ENCODE results near the gene ETV6. TPM values are rescaled to one million over a fixed set of nuclear protein-coding genes. Genes with fewer than 3 reads are reported as not detected.
"Not testable (repeated sequence)": the region's sequence is repeated elsewhere in the genome, so short reads cannot be mapped to it uniquely, and the experiment has no call there.

The ETV6 gene
- total RNA-seq, 1 donor from 2014 or later = 14.7 TPM

DNA sequence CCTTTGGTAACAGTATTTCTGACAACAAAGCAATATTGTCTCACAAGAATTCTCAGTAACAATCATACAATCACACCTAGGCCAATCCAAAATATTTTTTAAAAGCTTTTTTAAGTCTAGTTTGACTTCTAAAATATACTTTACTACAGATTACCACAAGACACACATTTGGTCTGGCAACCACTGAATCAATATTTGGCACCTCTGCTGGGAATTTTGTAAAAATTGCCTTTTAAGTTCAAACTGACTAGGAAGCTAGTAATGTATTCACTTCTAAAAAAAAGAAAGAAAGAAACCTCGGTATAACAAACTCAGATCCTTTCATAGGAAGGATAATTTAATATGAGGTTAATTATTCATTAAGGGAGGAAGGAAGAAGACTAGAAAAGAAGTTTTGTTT, 18.2 kb upstream of the ETV6 start:
- Histone ChIP-seq H3K27me3 (no peaks in the 10 kb centered on the region), H3K9me3 (no peaks in the 10 kb centered on the region), H3K36me3 (no peaks in the 10 kb centered on the region), H3K4me1 (no peaks in the 10 kb centered on the region), H3K4me3 (no peak overlapping the region), H3K27ac (no peak overlapping the region)
- no peak for DNase-seq (ENCODE audit: extremely low spot score in 2 of 2)
- TF ChIP-seq POLR2A (IDR thresholded peaks at IDR 0.05) (no peak), POLR2AphosphoS5 (IDR thresholded peaks at IDR 0.05; ENCODE audit: insufficient read depth in 1 of 2, low read depth in 1 of 2) (no peak)
- TF ChIP-seq, protein P1, sequence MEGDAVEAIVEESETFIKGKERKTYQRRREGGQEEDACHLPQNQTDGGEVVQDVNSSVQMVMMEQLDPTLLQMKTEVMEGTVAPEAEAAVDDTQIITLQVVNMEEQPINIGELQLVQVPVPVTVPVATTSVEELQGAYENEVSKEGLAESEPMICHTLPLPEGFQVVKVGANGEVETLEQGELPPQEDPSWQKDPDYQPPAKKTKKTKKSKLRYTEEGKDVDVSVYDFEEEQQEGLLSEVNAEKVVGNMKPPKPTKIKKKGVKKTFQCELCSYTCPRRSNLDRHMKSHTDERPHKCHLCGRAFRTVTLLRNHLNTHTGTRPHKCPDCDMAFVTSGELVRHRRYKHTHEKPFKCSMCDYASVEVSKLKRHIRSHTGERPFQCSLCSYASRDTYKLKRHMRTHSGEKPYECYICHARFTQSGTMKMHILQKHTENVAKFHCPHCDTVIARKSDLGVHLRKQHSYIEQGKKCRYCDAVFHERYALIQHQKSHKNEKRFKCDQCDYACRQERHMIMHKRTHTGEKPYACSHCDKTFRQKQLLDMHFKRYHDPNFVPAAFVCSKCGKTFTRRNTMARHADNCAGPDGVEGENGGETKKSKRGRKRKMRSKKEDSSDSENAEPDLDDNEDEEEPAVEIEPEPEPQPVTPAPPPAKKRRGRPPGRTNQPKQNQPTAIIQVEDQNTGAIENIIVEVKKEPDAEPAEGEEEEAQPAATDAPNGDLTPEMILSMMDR (IDR thresholded peaks at IDR 0.05) = no peak
- intact Hi-C loops (cut with DNase I) = no loop called here

DNA sequence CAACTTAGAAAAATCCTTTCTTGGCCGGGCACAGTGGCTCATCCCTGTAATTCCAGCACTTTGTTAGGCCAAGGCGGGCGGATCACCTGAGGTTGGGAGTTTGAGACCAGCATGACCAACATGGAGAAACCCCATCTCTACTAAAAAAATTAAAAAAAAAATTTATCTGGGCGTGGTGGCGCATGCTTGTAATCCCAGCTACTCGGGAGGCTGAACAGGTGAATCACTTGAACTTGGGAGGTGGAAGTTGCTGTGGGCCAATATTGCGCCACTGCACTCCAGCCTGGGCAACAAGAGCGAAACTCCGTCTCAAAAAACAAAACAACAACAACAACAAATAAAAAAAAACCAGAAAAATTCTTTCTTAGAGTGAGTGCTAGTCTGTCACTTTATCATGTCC, 17.6 kb upstream of the ETV6 start:
- H3K4me3 ChIP-seq; H3K4me1 ChIP-seq; DNase-seq (ENCODE audit: extremely low spot score in 2 of 2); H3K36me3 ChIP-seq; H3K27me3 ChIP-seq; intact Hi-C loops (cut with DNase I); H3K27ac ChIP-seq; H3K9me3 ChIP-seq: not testable (repeated sequence)

DNA sequence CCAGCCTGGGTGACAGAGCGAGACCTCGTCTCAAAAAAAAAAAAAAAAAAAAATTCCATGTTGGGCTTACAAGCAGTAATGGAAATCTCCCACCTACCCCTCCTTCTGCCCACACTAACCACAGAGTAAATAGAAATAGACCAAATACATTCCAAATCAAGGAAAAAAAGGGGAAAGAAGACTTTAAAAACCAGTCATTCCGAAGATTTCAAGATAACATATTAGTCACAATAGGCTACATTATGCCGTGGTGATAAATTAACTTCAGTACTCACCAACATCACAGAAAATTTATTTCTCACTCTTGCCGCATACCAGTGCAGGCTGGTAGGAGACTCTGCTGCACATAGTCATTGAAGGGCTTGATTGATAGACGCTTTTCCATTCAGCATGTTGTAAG, 15.5 kb upstream of the ETV6 start:
- Histone ChIP-seq H3K27ac (no peak overlapping the region), H3K9me3 (no peaks in the 10 kb centered on the region), H3K4me3 (no peak overlapping the region), H3K36me3 (no peaks in the 10 kb centered on the region), H3K4me1 (no peaks in the 10 kb centered on the region), H3K27me3 (no peaks in the 10 kb centered on the region)
- DNase-seq (ENCODE audit: extremely low spot score in 2 of 2) = no peak
- intact Hi-C loops (cut with DNase I) = no loop called here
- TF ChIP-seq POLR2A (IDR thresholded peaks at IDR 0.05) = no peak
- TF ChIP-seq POLR2AphosphoS5 (IDR thresholded peaks at IDR 0.05; ENCODE audit: insufficient read depth in 1 of 2, low read depth in 1 of 2) = no peak
- TF ChIP-seq, protein P1 (IDR thresholded peaks at IDR 0.05) = no peak

DNA sequence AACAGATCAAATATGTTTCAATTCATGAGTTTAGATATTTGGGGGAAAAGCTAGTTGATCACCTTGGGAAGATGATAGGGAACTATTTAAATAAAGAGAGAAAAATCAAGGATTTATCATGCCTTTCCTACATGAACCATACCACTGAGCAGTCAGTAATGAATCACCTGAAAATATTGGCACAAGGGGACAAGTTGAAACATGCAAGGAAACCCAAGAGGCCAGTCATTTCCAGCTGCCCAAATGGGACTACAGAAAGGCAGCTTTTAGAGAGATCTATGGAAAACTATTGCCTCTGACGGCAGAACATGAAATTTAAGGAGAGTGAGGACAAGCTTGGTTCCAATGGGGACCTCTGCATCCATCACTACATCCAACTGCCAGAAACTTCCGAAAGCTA, 14.1 kb upstream of the ETV6 start:
- Histone ChIP-seq H3K36me3 (no peaks in the 10 kb centered on the region), H3K4me1 (no peaks in the 10 kb centered on the region), H3K4me3 (no peak overlapping the region), H3K27me3 (no peaks in the 10 kb centered on the region), H3K27ac (no peak overlapping the region), H3K9me3 (no peaks in the 10 kb centered on the region)
- intact Hi-C loops (cut with DNase I) = no loop called here
- no peak for DNase-seq (ENCODE audit: extremely low spot score in 2 of 2)
- TF ChIP-seq POLR2AphosphoS5 (IDR thresholded peaks at IDR 0.05; ENCODE audit: insufficient read depth in 1 of 2, low read depth in 1 of 2) (no peak), POLR2A (IDR thresholded peaks at IDR 0.05) (no peak)
- TF ChIP-seq, protein P1 (IDR thresholded peaks at IDR 0.05) = no peak

DNA sequence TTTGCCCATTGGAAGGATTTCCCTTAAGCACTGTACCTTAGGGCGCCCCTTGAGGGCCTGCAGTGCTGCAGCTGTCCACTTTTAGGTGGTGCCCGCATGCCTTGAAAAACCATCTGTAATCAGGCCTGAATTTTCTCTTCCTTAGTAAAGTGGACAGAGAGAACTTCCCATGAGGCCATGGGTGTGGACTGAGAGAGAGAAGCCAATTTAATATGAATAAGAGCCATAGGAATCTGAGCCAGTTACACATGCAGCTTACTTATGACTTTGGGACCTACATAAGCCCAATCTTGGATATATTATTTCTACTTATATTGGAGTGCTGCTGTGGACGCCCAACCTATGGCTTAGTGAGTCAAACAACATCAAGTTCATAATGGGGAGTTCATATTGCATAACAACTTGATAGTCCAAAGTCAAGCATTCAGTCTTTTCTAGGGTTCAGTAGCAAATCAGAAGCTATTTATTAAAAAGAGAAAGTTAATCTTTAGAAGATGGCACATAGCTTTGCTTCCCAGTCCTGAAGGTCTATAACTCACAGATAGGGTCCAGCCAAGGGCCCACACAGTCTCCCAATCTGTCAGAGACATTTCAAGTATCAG, 11.1 kb upstream of the ETV6 start:
- DNase-seq (ENCODE audit: extremely low spot score in 2 of 2) = no peak
- intact Hi-C loops (cut with DNase I) = no loop called here
- Histone ChIP-seq H3K4me3 (no peak overlapping the region), H3K4me1 (no peaks in the 10 kb centered on the region), H3K27me3 (no peaks in the 10 kb centered on the region), H3K9me3 (no peaks in the 10 kb centered on the region), H3K27ac (no peak overlapping the region), H3K36me3 (no peaks in the 10 kb centered on the region)
- TF ChIP-seq POLR2AphosphoS5 (IDR thresholded peaks at IDR 0.05; ENCODE audit: insufficient read depth in 1 of 2, low read depth in 1 of 2) (no peak), POLR2A (IDR thresholded peaks at IDR 0.05) (no peak)
- TF ChIP-seq, protein P1 (IDR thresholded peaks at IDR 0.05) = no peak

Data from vagina (tissue), 2 donors.